HL-60 (cell line): ENCODE data around the gene CD302.
A peak's percentile ranks its signal among the peaks of the same experiment; 100 is the strongest.

Experiments
- DNase-seq, 2 experiments: peaks; one replicate each; pipeline ENCODE4 v3.0.0-alpha.2; 2010 to 2020; ENCODE audit warnings: low read depth in 1 of 2, low spot score in 1 of 2
- H3K27ac ChIP-seq: fragments of 250-450 bp; sonication (Bioruptor Pico); replicated peaks from 2 replicates; pipeline ENCODE4 v1.5.1; 2020; ENCODE audit warnings: mild to moderate bottlenecking, moderate library complexity
- H3K27me3 ChIP-seq: fragments of 250-450 bp; sonication (Bioruptor Pico); 2 replicates; pipeline ENCODE4 v1.5.1; 2021; ENCODE audit warnings: mild to moderate bottlenecking, moderate library complexity; ENCODE audit not compliant: insufficient read depth, poor library complexity, severe bottlenecking
- H3K4me3 ChIP-seq: replicated peaks from 2 replicates; pipeline ENCODE4 v1.5.1; 2011; ENCODE audit warnings: mild to moderate bottlenecking, control low read depth, low read length; ENCODE audit not compliant: insufficient read depth
- GABPA ChIP-seq: IDR thresholded peaks from 2 replicates; pipeline ENCODE4 v1.6.1; 2012; ENCODE audit warnings: low read depth
- POLR2AphosphoS5 ChIP-seq: IDR thresholded peaks from 2 replicates; pipeline ENCODE4 v1.6.1; 2012; ENCODE audit warnings: low read depth
- SPI1 ChIP-seq: IDR thresholded peaks from 2 replicates; pipeline ENCODE4 v1.6.1; 2012; ENCODE audit warnings: low read depth, mild to moderate bottlenecking, borderline replicate concordance
- TF ChIP-seq, protein P1 (sequence below): IDR thresholded peaks from 2 replicates; pipeline ENCODE4 v1.6.1; 2012; ENCODE audit warnings: low read depth; ENCODE audit not compliant: insufficient replicate concordance
- TF ChIP-seq, protein P2 (sequence below): IDR thresholded peaks from one replicate; pipeline ENCODE4 v1.5.1; 2011; ENCODE audit warnings: low read length, control low read depth, inconsistent platforms; ENCODE audit not compliant: insufficient read depth

CD302 gene

DNA sequence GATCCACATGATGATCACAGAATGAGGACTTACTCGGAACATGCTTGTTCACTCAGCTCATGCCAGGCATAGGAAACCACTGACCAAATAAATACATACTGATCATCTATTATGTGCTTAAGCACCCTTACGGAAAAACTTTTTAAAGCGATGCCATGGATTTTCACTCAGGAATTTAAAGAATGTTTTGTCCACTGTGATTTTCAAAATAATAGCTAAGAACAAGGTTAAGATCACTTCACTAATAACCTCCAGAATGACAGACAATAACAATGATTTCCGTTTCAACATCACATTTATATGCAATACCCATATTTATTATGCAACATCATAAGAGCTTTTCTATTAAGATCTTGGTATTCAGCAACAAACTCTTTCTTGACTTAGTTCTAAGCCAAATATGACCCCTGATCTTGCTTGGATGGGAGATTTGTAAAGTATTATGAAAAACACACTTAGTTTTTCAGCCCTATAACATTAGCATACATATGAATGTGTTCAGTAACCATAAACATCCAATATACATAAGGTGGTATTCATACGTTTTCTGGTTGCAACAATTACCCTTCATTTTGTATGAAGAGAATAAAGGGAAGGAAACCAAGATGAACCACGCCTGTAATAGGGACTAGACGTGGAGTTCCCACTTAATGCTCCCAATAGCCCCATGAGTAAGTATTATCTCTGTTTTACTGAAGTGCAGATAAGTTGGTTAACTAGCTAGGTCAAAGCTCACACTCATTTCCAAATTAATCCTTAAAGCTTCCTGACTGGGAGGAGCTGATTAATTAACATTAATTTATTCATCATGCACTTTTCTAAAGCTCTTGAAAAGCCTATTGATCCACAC lies 1.9 kb downstream of the CD302 start:
- H3K27me3 ChIP-seq: no peaks in the 10 kb centered on the region
- no peak overlapping the region for H3K4me3 ChIP-seq
- TF ChIP-seq POLR2AphosphoS5 (no peak), GABPA (no peak), SPI1 (no peak)
- TF ChIP-seq, protein P1, sequence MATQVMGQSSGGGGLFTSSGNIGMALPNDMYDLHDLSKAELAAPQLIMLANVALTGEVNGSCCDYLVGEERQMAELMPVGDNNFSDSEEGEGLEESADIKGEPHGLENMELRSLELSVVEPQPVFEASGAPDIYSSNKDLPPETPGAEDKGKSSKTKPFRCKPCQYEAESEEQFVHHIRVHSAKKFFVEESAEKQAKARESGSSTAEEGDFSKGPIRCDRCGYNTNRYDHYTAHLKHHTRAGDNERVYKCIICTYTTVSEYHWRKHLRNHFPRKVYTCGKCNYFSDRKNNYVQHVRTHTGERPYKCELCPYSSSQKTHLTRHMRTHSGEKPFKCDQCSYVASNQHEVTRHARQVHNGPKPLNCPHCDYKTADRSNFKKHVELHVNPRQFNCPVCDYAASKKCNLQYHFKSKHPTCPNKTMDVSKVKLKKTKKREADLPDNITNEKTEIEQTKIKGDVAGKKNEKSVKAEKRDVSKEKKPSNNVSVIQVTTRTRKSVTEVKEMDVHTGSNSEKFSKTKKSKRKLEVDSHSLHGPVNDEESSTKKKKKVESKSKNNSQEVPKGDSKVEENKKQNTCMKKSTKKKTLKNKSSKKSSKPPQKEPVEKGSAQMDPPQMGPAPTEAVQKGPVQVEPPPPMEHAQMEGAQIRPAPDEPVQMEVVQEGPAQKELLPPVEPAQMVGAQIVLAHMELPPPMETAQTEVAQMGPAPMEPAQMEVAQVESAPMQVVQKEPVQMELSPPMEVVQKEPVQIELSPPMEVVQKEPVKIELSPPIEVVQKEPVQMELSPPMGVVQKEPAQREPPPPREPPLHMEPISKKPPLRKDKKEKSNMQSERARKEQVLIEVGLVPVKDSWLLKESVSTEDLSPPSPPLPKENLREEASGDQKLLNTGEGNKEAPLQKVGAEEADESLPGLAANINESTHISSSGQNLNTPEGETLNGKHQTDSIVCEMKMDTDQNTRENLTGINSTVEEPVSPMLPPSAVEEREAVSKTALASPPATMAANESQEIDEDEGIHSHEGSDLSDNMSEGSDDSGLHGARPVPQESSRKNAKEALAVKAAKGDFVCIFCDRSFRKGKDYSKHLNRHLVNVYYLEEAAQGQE: no peak
- TF ChIP-seq, protein P2, sequence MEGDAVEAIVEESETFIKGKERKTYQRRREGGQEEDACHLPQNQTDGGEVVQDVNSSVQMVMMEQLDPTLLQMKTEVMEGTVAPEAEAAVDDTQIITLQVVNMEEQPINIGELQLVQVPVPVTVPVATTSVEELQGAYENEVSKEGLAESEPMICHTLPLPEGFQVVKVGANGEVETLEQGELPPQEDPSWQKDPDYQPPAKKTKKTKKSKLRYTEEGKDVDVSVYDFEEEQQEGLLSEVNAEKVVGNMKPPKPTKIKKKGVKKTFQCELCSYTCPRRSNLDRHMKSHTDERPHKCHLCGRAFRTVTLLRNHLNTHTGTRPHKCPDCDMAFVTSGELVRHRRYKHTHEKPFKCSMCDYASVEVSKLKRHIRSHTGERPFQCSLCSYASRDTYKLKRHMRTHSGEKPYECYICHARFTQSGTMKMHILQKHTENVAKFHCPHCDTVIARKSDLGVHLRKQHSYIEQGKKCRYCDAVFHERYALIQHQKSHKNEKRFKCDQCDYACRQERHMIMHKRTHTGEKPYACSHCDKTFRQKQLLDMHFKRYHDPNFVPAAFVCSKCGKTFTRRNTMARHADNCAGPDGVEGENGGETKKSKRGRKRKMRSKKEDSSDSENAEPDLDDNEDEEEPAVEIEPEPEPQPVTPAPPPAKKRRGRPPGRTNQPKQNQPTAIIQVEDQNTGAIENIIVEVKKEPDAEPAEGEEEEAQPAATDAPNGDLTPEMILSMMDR: no peak
- H3K27ac ChIP-seq: peak overlapping the region; percentile 91
- no peak for DNase-seq

DNA sequence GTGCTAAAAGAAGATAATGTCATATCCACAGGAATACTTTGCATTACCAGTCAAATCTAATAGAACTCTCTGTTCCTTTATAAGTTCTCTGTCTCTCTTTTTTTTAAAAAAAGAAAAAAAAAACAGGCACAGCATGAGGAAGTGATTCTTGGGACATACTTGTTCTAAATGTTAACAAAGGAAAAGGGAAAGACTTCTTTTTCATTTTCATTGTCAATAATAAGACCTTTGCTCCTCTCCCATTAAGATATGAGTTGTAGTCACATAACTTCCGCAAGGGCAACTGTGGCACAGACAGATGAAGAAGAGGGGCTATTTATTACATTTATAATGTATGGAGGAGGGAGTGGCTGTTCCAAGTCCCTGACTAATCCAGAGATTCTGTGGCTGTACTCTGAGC lies 4.7 kb downstream of the CD302 start:
- no peak for DNase-seq
- TF ChIP-seq GABPA (no peak), SPI1 (peak; percentile 85)
- H3K4me3 ChIP-seq: no peak overlapping the region
- H3K27me3 ChIP-seq: no peaks in the 10 kb centered on the region
- H3K27ac ChIP-seq: peak overlapping the region; percentile 69

DNA sequence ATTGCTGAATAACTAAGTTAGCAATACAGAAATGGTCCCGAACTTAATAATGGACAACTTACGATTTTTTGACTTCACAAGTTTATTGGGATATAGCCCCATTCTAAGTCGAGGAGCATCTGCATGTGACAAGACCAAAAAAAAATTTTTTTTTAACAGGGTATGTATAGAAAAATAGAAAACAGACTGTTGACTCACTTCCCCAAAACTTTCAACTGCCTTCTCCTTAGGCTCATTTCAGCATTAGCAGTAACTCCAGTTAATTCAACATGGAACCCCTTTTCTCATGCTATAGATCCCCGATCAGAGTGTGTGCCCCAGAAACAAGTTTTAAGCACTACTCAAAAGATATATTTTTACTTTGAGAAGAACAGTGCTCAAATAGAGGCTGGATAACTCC lies 5.4 kb downstream of the CD302 start:
- H3K27me3 ChIP-seq: no peaks in the 10 kb centered on the region
- no peak overlapping the region for H3K4me3 ChIP-seq
- peak overlapping the region; percentile 69 for H3K27ac ChIP-seq
- peak; percentile 69; the same call in 1 of the 2 replicates for TF ChIP-seq SPI1
- TF ChIP-seq, protein P2: no peak
- DNase-seq: no peak

DNA sequence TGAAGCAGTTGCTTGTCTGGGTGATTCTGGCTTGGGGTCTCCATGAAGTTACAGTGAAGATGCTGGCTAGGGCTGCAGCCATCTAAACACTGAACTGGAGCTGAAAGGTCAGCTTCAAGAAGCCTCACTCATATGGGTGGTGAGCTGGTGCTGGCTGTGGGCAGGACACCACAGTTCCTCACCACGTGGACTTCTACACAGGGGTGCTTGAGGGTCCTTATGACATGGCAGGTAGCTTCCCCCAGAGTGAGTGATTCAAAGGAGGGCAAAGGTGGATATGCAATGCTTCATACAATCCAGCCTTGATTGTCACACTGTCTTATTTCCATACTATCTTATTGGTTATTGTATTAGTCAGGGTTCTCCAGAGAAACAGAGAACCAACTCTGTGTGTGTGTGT lies 6.0 kb downstream of the CD302 start:
- DNase-seq: no peak
- H3K4me3 ChIP-seq: no peak overlapping the region
- H3K27ac ChIP-seq: peak overlapping the region; percentile 69
- H3K27me3 ChIP-seq: no peaks in the 10 kb centered on the region
- TF ChIP-seq, protein P2: no peak
- TF ChIP-seq SPI1 (no peak), GABPA (no peak), POLR2AphosphoS5 (no peak)
- TF ChIP-seq, protein P1: no peak
